HG03354 (cell line): Measurements from ENCODE around the gene CPA1.

Experiments used
- ATAC-seq: cut with Tn5 transposase; IDR thresholded peaks from one replicate; pipeline ENCODE4 v1.9.1; 2021; ENCODE audit warnings: mild to moderate bottlenecking; ENCODE audit not compliant: unreplicated experiment, poor library complexity, severe bottlenecking

Gene CPA1

DNA sequence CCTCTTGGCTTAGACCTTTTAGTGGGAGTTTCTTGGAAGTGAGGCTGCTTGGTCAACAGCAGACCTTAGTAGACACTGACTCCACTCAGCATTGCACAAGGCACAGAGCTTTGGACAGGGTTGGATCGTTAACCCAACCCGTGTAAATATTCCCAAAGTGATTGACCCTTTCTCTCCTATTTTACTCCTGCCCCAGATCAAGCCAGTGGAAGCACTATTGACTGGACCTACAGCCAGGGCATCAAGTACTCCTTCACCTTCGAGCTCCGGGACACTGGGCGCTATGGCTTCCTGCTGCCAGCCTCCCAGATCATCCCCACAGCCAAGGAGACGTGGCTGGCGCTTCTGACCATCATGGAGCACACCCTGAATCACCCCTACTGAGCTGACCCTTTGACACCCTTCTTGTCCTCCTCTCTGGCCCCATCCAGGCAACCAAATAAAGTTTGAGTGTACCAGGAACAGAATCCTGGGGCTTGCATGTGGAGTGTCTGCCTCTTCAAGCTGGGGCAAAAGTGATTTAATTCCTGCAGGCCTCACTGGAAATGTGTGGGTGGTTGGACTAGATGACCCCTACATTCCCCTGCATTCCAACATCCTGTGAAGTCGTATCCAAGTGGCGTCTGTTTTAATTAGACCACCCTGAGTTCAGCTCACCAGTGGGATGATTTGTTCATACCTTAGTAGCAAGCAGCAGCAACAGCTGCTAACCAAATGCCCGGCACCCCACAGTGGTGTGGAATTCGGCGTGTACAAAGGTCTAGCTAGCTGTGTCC lies 7.5 kb downstream of the CPA1 start:
- no peak for ATAC-seq

DNA sequence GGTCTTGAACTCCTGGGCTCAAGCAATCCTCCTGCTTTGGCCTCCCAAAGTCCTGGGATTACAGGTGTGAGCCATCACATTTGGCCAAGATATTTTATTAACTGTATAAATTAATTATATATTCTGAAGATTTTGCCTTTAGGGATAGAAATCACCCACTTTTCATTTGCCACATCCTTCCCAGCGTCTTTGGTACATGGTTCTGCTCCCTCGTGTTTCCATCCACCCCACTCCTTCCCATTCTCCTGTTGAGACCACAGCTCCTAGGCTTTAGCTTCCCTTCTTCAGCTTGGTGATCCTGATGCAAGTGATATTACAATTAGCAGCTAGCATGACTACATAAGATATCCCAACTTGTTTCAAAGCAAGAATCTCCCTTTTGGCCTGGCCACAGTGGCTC lies 8.4 kb downstream of the CPA1 start:
- ATAC-seq, result no peak

DNA sequence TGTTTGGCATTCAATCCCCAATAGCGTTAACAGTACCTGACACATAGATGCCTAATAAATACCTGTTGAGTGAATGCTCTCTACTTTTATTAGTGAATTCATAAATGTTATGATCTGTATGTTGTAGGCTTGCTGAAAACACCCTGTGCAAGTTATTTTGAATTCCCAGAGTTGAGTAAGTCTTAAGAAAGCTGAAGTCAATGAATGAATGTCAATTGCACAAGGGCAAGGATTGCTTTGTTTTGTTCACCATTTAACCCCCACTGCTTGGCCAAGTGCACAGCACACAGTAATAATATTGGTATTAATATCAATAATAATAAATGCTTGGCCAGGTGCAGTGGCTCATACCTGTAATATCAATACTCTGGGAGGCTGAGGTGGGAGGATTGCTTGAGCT lies 10.2 kb downstream of the CPA1 start:
- no peak for ATAC-seq

DNA sequence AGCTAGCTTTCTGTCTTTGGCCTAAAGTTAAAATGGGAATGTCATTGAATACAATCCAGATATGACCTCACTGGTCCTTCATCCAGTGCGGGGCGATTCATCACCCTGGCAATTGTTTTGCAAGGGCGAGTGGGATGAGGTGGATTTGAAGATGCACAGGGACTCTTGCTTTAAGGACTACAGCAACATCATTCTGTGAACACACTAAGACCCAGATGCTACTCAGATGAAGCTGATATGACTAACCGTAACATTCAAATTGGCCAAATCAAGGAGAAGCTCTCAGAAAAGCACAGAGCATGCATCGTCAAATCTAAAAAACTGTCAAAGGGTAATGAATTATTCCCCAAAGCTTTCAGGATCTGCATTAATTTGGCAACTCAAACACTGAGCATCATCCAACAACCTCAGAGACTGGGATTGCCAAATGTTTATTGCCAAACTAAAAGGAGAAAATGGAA lies 12.8 kb downstream of the CPA1 start:
- ATAC-seq, result no peak

DNA sequence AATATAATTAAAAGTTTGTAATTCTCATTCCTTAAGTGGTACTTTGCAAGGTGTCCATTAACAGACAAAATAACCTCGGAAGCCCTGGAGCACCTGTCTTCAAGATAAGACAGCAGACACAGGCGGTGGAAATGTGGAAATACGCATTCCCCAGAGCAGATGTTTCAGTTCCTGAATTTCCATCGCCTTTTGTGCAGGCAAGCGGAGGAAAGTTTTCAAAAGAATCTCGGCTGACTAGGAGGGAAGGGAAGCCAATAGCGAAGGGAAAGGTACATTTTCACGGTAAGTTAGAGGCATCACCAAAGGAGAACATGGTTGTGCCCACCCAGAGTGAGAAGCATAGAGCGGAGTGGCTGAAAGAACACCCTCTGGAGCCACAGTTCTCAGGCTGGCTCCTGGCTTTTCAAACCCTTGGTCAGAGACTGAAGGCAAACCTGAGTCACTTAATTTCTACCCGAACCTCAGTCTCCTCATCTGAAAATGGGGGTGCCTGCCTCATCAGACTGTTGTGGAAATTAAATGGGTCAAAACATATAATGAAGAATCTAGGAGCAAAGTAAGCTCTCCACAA lies 13.6 kb downstream of the CPA1 start:
- ATAC-seq, result no peak

DNA sequence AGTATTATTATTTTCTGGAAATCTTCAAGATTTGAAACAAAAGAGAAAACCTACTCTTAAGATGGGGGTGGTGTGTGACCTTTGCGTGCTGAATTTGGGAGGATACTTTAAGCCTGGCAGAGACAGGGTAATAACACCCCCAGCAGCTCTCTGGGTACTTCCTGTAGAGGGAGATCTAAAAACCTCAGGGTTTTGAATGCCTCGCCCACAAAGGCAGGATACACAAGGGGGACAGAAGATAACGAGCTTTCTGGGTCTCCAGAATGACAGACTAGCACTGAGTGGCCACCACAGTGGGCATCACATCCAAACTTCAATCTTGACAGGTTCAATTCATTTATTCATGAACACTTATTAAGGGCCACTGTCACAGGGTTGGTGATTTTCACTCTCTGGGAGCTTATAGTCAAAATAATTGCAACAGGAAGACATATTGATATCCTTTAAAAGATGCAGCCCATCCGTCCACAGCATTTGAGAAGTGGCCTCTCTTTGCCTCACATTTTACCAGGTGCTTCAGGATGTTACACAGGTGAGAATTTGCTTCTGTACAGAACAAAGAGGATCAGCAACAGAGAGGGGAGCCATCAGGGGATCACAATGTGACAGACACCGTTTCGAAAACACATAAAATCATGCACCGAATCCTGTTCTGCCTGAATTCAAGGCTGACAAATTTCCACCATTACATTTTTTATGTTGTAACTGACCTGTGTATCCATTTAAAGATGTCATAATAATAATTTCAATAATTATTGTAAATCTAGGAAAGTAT lies 14.3 kb downstream of the CPA1 start:
- no peak for ATAC-seq

DNA sequence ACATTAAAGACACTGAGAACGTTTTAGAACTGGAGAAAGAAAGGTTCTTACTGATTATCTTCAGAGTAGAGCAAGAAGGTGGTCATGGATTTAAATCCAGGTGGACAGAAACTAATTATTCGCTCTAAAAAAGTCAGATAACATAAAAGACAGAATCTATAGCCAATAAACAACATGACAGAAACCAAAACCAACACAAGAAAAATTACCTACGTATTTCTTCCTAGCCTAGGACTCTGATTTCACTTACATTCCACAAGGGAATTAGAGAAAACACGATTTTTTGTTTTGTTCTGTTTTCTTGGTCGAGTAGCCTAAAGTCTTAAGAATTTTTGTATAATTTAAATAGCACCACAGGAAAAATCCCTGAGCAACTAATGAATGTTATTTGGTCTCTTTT lies 15.1 kb downstream of the CPA1 start:
- ATAC-seq, result no peak

DNA sequence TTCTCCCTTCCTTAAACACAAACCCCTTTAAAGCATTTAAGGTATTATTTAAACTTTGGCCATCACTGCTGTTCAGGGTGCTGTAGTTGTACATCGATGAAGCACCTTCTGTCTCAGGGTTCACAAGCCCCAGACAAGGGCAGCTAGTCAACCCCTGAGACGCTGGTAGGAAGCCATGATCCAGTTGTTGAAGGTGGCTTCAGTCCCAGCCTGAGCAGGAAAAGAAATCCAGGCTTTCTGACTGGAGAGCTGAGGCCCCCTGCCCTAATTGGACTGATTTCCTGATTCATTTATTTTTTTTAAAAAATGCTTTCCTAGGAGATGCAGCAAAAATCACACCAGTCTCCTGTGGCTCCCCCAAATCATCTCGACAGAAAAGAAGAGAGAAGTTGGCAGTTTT lies 15.8 kb downstream of the CPA1 start:
- no peak for ATAC-seq

DNA sequence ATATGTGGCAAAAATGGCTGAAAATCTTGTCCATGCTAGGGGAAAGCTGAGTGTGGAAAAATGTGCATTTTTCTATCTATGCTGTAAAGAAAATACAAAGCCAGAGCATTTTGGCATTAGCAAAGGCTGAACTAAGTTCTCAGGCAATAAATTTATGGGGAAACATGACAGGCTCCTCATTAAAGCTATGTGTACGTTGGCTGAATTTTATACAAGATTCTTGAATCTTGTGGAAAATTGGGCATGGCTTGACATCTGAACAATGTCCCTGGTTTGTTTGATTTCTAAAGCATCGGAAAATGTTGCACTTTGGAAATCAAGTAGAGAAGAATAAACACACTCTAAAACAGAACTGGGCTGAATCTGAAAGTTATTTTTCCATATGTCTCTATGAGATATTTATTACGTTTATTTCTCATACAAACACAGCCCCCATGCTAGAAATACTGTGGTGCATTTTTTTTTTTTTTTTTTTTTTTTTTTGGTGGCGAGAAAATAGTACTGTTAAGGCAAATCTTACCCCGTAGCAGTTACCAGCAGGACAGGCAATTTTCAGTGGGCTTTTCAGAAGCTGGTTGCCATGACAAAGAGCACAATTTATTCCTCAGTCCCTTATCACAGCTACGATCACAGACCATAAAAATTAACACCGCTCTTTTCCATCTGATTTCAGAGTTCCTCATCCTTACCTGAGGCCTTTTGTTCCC lies 16.9 kb downstream of the CPA1 start:
- no peak for ATAC-seq

DNA sequence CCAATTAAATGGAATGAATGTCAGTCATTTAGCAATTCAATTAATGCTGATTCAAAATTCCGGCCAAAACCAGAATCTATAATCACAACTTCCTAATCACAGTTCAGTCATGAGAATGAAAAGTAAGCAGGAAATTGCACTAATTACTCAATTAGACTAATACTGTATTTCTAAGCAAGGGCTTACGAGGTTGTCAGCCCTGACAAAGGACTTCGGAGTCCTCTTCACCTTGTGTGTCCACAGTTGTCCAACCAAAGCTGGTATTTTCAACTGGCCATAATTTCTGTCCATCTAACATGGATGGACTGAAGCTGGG lies 17.4 kb downstream of the CPA1 start:
- ATAC-seq, result no peak

DNA sequence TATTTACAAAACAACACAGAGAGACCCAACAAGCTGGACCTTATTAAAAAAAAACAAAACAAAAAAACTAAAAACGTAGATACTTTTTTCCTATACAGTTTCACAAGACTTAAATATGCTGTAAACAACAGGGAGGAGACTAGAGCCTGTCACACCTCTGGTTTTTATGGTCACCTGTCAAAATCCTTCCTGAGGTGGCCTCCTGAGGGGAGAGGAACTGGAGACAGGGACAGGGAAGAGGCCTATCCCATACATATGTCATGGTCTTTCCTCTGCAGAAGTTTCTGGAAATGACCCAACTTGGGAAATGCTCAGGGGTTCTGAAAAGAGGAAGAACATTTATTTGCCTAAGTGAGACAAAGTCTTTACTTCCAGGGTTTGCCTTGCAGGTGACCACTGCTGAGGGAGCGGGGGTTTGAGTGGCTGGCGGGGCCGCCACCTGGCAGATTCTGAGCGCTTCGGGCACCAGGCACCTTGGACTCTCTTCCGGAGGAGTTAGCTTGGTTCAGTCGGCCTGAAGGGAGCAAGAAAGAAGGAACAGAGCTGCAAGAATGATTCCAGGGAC lies 18.3 kb downstream of the CPA1 start:
- no peak for ATAC-seq

DNA sequence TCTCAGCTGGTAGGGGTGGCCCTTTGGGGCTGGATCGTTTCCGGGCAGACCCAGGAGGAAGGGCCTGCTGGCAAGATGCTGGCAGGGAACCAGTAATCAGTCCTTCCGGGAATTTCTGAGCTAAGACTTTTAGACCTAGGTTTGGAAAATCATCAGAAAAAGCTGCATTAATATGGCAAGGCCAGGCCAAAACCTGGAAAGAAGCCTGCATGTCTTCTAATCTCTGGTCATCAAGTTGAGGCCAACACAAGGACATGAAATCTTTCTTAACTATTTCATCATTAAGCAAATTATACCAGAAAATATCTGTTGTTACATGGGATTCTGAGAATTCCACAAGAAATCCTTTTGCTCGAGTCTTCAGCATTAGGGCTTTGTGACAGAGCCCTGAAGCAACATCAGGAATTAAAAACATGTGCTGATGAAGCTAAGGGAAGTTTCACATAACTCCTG lies 19.9 kb downstream of the CPA1 start:
- ATAC-seq, result no peak

DNA sequence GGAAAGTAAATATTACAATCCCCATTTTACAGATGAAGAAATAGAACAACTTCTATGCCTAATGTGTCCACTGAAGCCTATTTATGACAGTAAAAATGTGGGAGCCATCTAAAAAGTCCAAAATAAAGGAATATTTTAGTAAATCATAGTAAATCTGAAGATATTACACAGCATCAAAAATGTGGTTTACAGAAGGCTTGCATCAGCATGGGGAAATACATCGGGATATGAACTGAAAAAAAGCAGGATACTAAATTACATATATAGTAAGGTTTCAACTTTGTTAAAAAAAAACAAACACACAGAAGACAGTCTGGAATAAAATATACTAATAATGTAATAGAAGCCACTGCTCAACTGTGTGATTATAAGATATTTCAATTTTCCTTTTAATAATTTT lies 20.8 kb downstream of the CPA1 start:
- ATAC-seq, result no peak

DNA sequence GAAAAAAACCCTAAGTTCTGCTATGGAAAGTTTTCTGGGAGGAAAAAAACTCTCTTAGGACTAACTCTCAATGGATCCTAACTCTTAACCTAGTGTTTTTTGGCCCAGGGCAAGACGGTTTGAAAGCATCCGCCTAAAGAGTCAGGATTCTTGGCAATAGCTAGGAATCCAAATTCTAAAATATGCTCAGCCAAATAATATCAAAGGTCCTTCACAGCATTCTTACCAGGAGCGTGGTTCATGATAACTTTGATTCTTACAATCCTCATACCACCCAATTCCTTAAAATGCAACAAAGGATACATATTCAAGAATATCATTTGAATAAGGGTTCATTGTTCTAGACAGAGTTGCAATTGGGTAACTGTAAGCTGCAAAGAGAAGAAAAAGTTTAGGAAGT lies 21.3 kb downstream of the CPA1 start:
- no peak for ATAC-seq

DNA sequence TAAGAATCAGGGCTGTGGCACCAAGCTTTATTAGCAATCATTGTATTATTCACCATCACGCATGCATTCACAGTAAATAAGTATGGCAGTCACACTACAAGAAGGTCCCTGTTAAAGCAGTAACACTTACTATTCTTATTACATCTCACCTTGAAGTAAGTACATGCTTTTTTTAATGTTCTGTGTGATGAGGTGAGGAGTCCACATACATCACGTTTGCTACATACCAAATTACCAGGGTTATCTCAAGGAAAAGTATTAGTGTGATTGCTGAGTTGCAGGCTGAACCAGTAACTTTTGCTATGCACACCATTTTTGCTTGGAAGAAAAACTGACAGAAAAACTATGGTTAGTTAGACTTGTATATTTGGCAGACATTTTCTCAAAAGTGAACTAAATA lies 24.7 kb downstream of the CPA1 start:
- ATAC-seq, result no peak

DNA sequence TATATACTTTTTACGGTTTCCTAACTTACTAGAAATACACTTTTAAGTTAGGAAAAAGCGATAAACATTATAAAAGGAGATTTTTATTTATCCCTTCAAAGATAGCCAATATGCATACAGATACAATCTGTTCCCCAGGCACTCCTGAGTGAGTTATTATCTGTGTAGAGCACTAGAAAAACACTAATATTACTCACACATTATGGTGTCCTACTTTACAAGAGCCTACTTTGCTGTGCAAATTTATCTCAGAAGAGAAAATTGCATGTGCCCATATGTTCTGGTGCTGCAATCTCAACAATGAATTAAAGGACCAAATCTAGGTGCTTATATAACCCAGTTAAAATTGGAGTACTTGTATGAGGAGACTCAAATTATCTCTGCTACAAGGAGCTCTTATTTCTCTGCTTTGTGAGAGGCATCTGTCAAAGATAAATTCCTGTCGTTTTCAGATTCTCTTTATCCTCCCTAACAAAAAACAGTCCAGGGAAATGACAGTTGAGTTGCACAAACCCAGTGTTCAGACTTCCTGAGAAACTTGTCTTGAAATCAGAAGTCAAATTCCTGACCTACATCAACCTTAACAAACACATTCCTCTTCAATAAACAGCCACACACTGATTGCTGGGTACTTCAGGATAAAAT lies 28.9 kb downstream of the CPA1 start:
- no peak for ATAC-seq

DNA sequence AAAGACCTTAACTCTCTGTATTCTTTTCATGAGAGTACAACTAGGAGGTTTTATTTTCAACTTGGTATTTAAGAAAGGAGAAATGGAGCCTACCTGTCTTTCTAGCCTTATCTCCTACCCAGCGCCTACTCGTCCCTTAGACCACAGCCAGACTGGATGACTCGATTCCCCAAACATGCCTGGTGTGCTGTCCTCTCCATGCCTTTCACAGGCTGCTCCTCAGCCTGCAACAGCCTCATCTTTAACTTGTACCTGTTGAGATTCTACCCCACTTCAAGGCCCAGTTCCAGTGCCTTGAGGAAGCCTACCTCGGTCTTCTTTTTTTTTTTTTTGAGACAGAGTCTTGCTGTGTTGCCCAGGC lies 29.4 kb downstream of the CPA1 start:
- no peak for ATAC-seq

DNA sequence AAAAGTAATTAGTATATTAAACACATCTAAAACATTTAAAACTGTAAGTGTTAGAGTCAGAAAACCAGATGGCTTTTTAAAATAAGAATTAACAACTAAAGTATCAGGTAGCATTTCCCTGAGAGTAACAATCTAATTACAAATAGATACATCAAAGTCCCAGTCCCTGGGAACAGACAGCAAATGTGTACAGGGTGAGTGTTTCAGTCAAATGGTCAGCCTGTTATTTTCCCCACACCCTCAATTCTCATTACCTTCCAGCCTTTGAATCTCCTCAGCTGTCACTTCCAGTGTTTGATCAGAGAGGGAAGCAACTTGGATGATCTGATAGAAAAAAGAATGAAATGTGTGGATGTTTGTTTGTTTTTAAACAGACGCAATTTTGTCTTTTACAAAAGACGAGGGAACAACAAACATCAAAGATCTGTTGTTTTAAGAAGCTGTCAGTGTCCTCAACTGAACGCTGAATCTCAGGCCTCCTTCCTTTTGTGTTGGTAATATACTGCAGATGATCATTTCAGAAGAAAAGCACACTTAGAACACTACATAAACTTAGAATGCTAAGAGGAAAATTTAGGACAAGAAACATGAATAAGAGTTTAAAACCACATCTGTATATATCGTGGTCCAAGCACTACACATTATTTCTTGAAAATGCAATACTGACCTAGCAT lies 30.7 kb downstream of the CPA1 start:
- ATAC-seq, result no peak

DNA sequence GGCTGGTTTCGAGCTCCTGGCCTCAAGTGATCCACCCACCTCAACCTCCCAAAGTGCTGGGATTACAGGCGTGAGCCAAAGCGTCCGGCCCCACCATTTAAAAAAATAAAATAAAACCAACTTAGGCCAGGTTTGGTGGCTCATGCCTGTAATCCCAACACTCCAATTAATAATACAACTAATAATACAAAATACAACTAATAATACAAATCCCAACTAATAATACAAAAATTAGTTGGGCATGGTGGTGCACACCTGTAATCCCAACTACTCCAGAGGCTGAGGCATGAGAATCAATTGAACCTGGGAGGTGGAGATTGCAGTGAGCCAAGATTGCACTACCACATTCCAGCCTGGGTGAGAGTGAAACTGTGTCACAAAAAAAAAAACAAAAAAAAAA lies 32.9 kb downstream of the CPA1 start:
- ATAC-seq, result no peak
